Measurements from ENCODE around the gene MAP4.

The MAP4 gene

GRCh38 chr3:47909607-47910006 is 106.6 kb downstream of the MAP4 start:
- TF ChIP-seq USF1 (IDR thresholded peaks at IDR 0.05) (no peak), TAF1 (IDR thresholded peaks at IDR 0.05; ENCODE audit: low read depth) (no peak)

GRCh38 chr3:47908744-47909143 is 107.5 kb downstream of the MAP4 start:
- no peak for TF ChIP-seq REST (IDR thresholded peaks at IDR 0.05; ENCODE audit: low read depth)
- no peak for TF ChIP-seq EP300 (IDR thresholded peaks at IDR 0.05; ENCODE audit: borderline replicate concordance)
- TF ChIP-seq NFIC (IDR thresholded peaks at IDR 0.05), result no peak
- no peak for TF ChIP-seq TAF1 (IDR thresholded peaks at IDR 0.05; ENCODE audit: low read depth)
- no peak for TF ChIP-seq EGR1 (IDR thresholded peaks at IDR 0.05)

GRCh38 chr3:47907784-47908183 is 108.4 kb downstream of the MAP4 start:
- TF ChIP-seq ZBTB7A (IDR thresholded peaks at IDR 0.05; ENCODE audit: low read depth) (no peak), CREB1 (IDR thresholded peaks at IDR 0.05; ENCODE audit: low read depth) (no peak), MAX (IDR thresholded peaks at IDR 0.05) (no peak), TEAD4 (IDR thresholded peaks at IDR 0.05) (no peak), USF1 (IDR thresholded peaks at IDR 0.05) (no peak), TAF1 (IDR thresholded peaks at IDR 0.05; ENCODE audit: low read depth) (no peak), NFIC (IDR thresholded peaks at IDR 0.05) (no peak), TCF12 (IDR thresholded peaks at IDR 0.05; ENCODE audit: low read depth) (no peak), REST (IDR thresholded peaks at IDR 0.05; ENCODE audit: low read depth) (no peak), YY1 (IDR thresholded peaks at IDR 0.05; ENCODE audit: low read depth) (no peak), EP300 (IDR thresholded peaks at IDR 0.05; ENCODE audit: borderline replicate concordance) (no peak), RAD21 (IDR thresholded peaks at IDR 0.05; ENCODE audit: low read depth) (no peak), FOXM1 (IDR thresholded peaks at IDR 0.05; ENCODE audit: borderline replicate concordance, low read depth) (no peak)

GRCh38 chr3:47902746-47903145 is 113.5 kb downstream of the MAP4 start:
- no peak for TF ChIP-seq CEBPB (IDR thresholded peaks at IDR 0.05)
- no peak for TF ChIP-seq TAF1 (IDR thresholded peaks at IDR 0.05; ENCODE audit: low read depth)
- no peak for TF ChIP-seq EP300 (IDR thresholded peaks at IDR 0.05; ENCODE audit: borderline replicate concordance)
- TF ChIP-seq TEAD4 (IDR thresholded peaks at IDR 0.05), result no peak
- TF ChIP-seq FOXM1 (IDR thresholded peaks at IDR 0.05; ENCODE audit: borderline replicate concordance, low read depth), result no peak
- TF ChIP-seq MAX (IDR thresholded peaks at IDR 0.05), result no peak
- TF ChIP-seq REST (IDR thresholded peaks at IDR 0.05; ENCODE audit: low read depth), result no peak
- TF ChIP-seq RAD21 (IDR thresholded peaks at IDR 0.05; ENCODE audit: low read depth), result no peak
- no peak for TF ChIP-seq ZBTB7A (IDR thresholded peaks at IDR 0.05; ENCODE audit: low read depth)
- no peak for TF ChIP-seq CREB1 (IDR thresholded peaks at IDR 0.05; ENCODE audit: low read depth)
- no peak for TF ChIP-seq USF1 (IDR thresholded peaks at IDR 0.05)
- no peak for TF ChIP-seq YY1 (IDR thresholded peaks at IDR 0.05; ENCODE audit: low read depth)
- no peak for TF ChIP-seq EGR1 (IDR thresholded peaks at IDR 0.05)
- no peak for TF ChIP-seq NFIC (IDR thresholded peaks at IDR 0.05)
- no peak for TF ChIP-seq TCF12 (IDR thresholded peaks at IDR 0.05; ENCODE audit: low read depth)

Data from Ishikawa (cell line).